ENCODE measurements around the gene CIDEC. TPM values are rescaled to one million over a fixed set of nuclear protein-coding genes. Genes with fewer than 3 reads are reported as not detected.

Gene CIDEC
- total and polyA plus RNA-seq, 9 of the 15 experiments (the other 6 are each of a cell fraction or from before 2014, with no cell fraction given) = not detected

GRCh38 chr3:9912294-9912935, 32.4 kb upstream of the CIDEC start (continued):
- TF ChIP-seq ATF2 (CRISPR knock-in tag; IDR thresholded peaks at IDR 0.05) (no peak), NFE2 (IDR thresholded peaks at IDR 0.05; ENCODE audit: low read depth) (peak; percentile 97), HDAC6 (IDR thresholded peaks at IDR 0.05; ENCODE audit: low read depth, low read length) (no peak), WHSC1 (IDR thresholded peaks at IDR 0.05; ENCODE audit: low read length) (no peak), GTF2B (IDR thresholded peaks at IDR 0.05; ENCODE audit: extremely low read depth, insufficient read length) (no peak), SIRT6 (IDR thresholded peaks at IDR 0.05; ENCODE audit: low read depth, low read length) (no peak), RB1 (IDR thresholded peaks at IDR 0.05; ENCODE audit: low read depth) (peak; percentile 41; the same call in 1 of the 2 replicates), PML (IDR thresholded peaks at IDR 0.05; ENCODE audit: low read length) (no peak), CLOCK (CRISPR knock-in tag; IDR thresholded peaks at IDR 0.05; ENCODE audit: borderline replicate concordance) (no peak), ELK3 (CRISPR knock-in tag; IDR thresholded peaks at IDR 0.05) (no peak), YY1 (IDR thresholded peaks at IDR 0.05; ENCODE audit: borderline replicate concordance in 1 of 3, control insufficient read depth in 1 of 3, extremely low read depth in 1 of 3, insufficient read depth in 3 of 3, insufficient read length in 1 of 3, insufficient replicate concordance in 2 of 3, low read depth in 1 of 3, low read length in 2 of 3) (peak in 1 of 3 experiments; percentile 76), ZBTB26 (CRISPR knock-in tag; IDR thresholded peaks at IDR 0.05) (no peak), ATF1 (CRISPR knock-in tag; IDR thresholded peaks at IDR 0.05) (no peak), ATF1 (tag; IDR thresholded peaks at IDR 0.05) (peak; percentile 39; the same call in 1 of the 2 replicates), SMARCA4 (IDR thresholded peaks at IDR 0.05) (peak; percentile 78; the same call in 1 of the 2 replicates), ETV5 (CRISPR knock-in tag; IDR thresholded peaks at IDR 0.05; ENCODE audit: low read depth) (no peak), PRMT5 (CRISPR knock-in tag; IDR thresholded peaks at IDR 0.05) (no peak), FOXP4 (CRISPR knock-in tag; IDR thresholded peaks at IDR 0.05; ENCODE audit: borderline replicate concordance) (no peak), GATAD2B (IDR thresholded peaks at IDR 0.05; ENCODE audit: borderline replicate concordance) (0 out of 2 replicates have a peak, but pooled peaks have one; percentile 45)
